Measurements from ENCODE around the gene RAD51B.

Gene RAD51B

GRCh38 chr14:68518761-68519670, 699.4 kb downstream of the RAD51B start:
- peak overlapping the region in 16 of 21 experiments; percentile 25 to 90 (median 80) for H3K27ac ChIP-seq

GRCh38 chr14:68519671-68520187, 700.1 kb downstream of the RAD51B start:
- H3K27ac ChIP-seq: peak overlapping the region in 16 of 21 experiments; percentile 25 to 90 (median 80)
- H3K4me3 ChIP-seq: no peak overlapping the region

More at GRCh38 chr14:68518761-68519670, 699.4 kb downstream of the RAD51B start:
- H3K4me3 ChIP-seq: no peak overlapping the region

- no peak overlapping the region for H3K4me3 ChIP-seq
- peak overlapping the region in 20 of 21 experiments; percentile 43 to 90 (median 78) for H3K27ac ChIP-seq
Observed at GRCh38 chr14:68520637-68521556, 701.3 kb downstream of the RAD51B start.

GRCh38 chr14:68521557-68521901, 702.0 kb downstream of the RAD51B start:
- Histone ChIP-seq H3K4me3 (no peak overlapping the region), H3K27ac (peak overlapping the region in 20 of 21 experiments; percentile 43 to 90 (median 78))

GRCh38 chr14:68521961-68522509, 702.5 kb downstream of the RAD51B start:
- no peak overlapping the region for H3K4me3 ChIP-seq
- H3K27ac ChIP-seq: peak overlapping the region in 20 of 21 experiments; percentile 43 to 90 (median 78)

- Histone ChIP-seq H3K4me3 (no peak overlapping the region), H3K27ac (peak overlapping the region; percentile 25 to 90 (median 78))
Observed at GRCh38 chr14:68522510-68523325, 703.1 kb downstream of the RAD51B start.

- peak overlapping the region in 20 of 21 experiments; percentile 10 to 90 (median 78) for H3K27ac ChIP-seq
Observed at GRCh38 chr14:68523326-68523610, 703.7 kb downstream of the RAD51B start.

GRCh38 chr14:68523989-68524725, 704.6 kb downstream of the RAD51B start:
- Histone ChIP-seq H3K4me3 (no peak overlapping the region), H3K27ac (peak overlapping the region in 19 of 21 experiments; percentile 34 to 90 (median 78))

More at GRCh38 chr14:68523326-68523610, 703.7 kb downstream of the RAD51B start:
- H3K4me3 ChIP-seq: no peak overlapping the region

GRCh38 chr14:68525516-68525915, 705.9 kb downstream of the RAD51B start:
- peak overlapping the region in 8 of 21 experiments; percentile 60 to 90 (median 82) for H3K27ac ChIP-seq
- H3K4me3 ChIP-seq: no peak overlapping the region

- peak overlapping the region in 20 of 21 experiments; percentile 20 to 90 (median 56) for H3K27ac ChIP-seq
- no peak overlapping the region for H3K4me3 ChIP-seq
Observed at GRCh38 chr14:68526512-68527091, 707.0 kb downstream of the RAD51B start.

GRCh38 chr14:68527329-68527851, 707.8 kb downstream of the RAD51B start:
- Histone ChIP-seq H3K27ac (peak overlapping the region in 18 of 21 experiments; percentile 50 to 90 (median 57)), H3K4me3 (no peak overlapping the region)

GRCh38 chr14:68528040-68528687, 708.6 kb downstream of the RAD51B start:
- H3K27ac ChIP-seq: peak overlapping the region in 7 of 21 experiments; percentile 50 to 90 (median 56)
- H3K4me3 ChIP-seq: no peak overlapping the region

GRCh38 chr14:68530443-68530842, 710.9 kb downstream of the RAD51B start:
- Histone ChIP-seq H3K27ac (no peak overlapping the region), H3K4me3 (no peak overlapping the region)

GRCh38 chr14:68532496-68532895, 712.9 kb downstream of the RAD51B start:
- no peak overlapping the region for H3K4me3 ChIP-seq
- H3K27ac ChIP-seq: no peak overlapping the region

GRCh38 chr14:68534276-68534675, 714.7 kb downstream of the RAD51B start:
- no peak overlapping the region for H3K4me3 ChIP-seq
- no peak overlapping the region for H3K27ac ChIP-seq

- no peak overlapping the region for H3K4me3 ChIP-seq
- H3K27ac ChIP-seq: peak overlapping the region in 10 of 21 experiments; percentile 14 to 67 (median 36)
Observed at GRCh38 chr14:68535404-68536017, 715.9 kb downstream of the RAD51B start.

GRCh38 chr14:68536018-68536410, 716.4 kb downstream of the RAD51B start:
- no peak overlapping the region for H3K4me3 ChIP-seq
- peak overlapping the region in 10 of 21 experiments; percentile 14 to 67 (median 36) for H3K27ac ChIP-seq

Measured in skin epidermis (tissue), 12 donors.